Cardiac muscle cell (in vitro differentiated cells and primary cell): ENCODE results near the gene FGF5. TPM values are rescaled to one million over a fixed set of nuclear protein-coding genes. Genes with fewer than 3 reads are reported as not detected.

Experiments
- DNase-seq, 2 donors: peaks; one replicate each; pipeline versions ENCODE4 v3.0.0 to v3.0.0-alpha.2; 2010 to 2017; ENCODE audit warnings: low read depth in 1 of 2, low spot score in 1 of 2
- H3K27ac ChIP-seq: fragments of 200-600 bp; sonication (generic); 2 replicates; pipeline ENCODE4 v1.5.1; 2016
- H3K27me3 ChIP-seq: fragments of 200-600 bp; sonication (generic); 2 replicates; pipeline ENCODE4 v1.6.0; 2016; ENCODE audit warnings: control low read depth
- H3K36me3 ChIP-seq: fragments of 200-600 bp; sonication (generic); 2 replicates; pipeline ENCODE4 v1.5.1; 2016; ENCODE audit warnings: control low read depth
- H3K4me1 ChIP-seq: fragments of 200-600 bp; sonication (generic); 2 replicates; pipeline ENCODE4 v1.8.1; 2017; ENCODE audit warnings: low read depth, mild to moderate bottlenecking, mixed run types
- H3K4me3 ChIP-seq: fragments of 200-600 bp; sonication (generic); 2 replicates; pipeline ENCODE4 v1.5.1; 2016; ENCODE audit warnings: mild to moderate bottlenecking
- H3K9me3 ChIP-seq: fragments of 200-600 bp; sonication (generic); 2 replicates; pipeline ENCODE4 v1.5.1; 2017; ENCODE audit warnings: low read depth, mild to moderate bottlenecking, control low read depth
- polyA plus RNA-seq: library from polyadenylated mRNA; unstranded; fragments of >200 nt; fragmentation: Nextera tagmentation; extraction: Ambion mirVana; gene quantifications from 2 replicates; pipeline ENCODE4 v1.2.1, GENCODE V29; 2016
- total RNA-seq: library from RNA; depleted of rRNA; stranded (reverse); fragments of >200 nt; gene quantifications from 2 replicates; pipeline ENCODE4 v1.2.3, GENCODE V29; 2016
- TF ChIP-seq, protein P1 (sequence below): IDR thresholded peaks from 2 replicates; pipeline ENCODE4 v1.5.1; 2012; ENCODE audit warnings: low read depth, mild to moderate bottlenecking, low read length

FGF5 gene
- total and polyA plus RNA-seq, 2 experiments from 2014 or later: 0.21 to 2.0 TPM

DNA sequence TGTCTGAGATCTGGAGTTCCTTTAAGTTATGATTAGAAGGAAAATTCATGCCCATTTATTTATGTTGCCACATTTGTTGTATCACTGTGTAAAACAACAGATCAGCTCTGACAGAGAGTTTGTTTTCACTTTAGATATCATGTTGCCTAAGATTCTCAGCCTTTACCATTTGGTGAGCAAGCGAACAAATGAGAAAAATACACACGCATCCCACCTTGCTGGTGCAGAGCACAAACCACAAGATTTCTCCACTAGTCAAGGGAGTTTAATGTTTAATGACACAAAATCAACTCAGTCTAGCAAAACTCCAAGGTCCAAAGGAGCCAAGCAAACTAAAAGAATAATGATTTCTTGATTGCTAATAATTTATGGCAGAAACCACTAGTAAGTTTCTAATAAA is 27.7 kb downstream of the FGF5 start:
- Histone ChIP-seq H3K4me3 (no peak overlapping the region), H3K27me3 (no peaks in the 10 kb centered on the region), H3K9me3 (no peaks in the 10 kb centered on the region), H3K36me3 (no peaks in the 10 kb centered on the region), H3K4me1 (no peaks in the 10 kb centered on the region), H3K27ac (no peak overlapping the region)
- DNase-seq: no peak
- TF ChIP-seq, protein P1, sequence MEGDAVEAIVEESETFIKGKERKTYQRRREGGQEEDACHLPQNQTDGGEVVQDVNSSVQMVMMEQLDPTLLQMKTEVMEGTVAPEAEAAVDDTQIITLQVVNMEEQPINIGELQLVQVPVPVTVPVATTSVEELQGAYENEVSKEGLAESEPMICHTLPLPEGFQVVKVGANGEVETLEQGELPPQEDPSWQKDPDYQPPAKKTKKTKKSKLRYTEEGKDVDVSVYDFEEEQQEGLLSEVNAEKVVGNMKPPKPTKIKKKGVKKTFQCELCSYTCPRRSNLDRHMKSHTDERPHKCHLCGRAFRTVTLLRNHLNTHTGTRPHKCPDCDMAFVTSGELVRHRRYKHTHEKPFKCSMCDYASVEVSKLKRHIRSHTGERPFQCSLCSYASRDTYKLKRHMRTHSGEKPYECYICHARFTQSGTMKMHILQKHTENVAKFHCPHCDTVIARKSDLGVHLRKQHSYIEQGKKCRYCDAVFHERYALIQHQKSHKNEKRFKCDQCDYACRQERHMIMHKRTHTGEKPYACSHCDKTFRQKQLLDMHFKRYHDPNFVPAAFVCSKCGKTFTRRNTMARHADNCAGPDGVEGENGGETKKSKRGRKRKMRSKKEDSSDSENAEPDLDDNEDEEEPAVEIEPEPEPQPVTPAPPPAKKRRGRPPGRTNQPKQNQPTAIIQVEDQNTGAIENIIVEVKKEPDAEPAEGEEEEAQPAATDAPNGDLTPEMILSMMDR: no peak

GRCh38 chr4:80295336-80295735 is 28.9 kb downstream of the FGF5 start:
- no peaks in the 10 kb centered on the region for H3K9me3 ChIP-seq
- no peaks in the 10 kb centered on the region for H3K4me1 ChIP-seq
- no peak overlapping the region for H3K4me3 ChIP-seq
- TF ChIP-seq, protein P1: no peak
- H3K36me3 ChIP-seq: no peaks in the 10 kb centered on the region
- DNase-seq: no peak
- no peak overlapping the region for H3K27ac ChIP-seq
- H3K27me3 ChIP-seq: no peaks in the 10 kb centered on the region

GRCh38 chr4:80295826-80296225 is 29.4 kb downstream of the FGF5 start:
- TF ChIP-seq, protein P1: no peak
- DNase-seq: no peak
- Histone ChIP-seq H3K4me3 (no peak overlapping the region), H3K4me1 (no peaks in the 10 kb centered on the region), H3K36me3 (no peaks in the 10 kb centered on the region), H3K9me3 (no peaks in the 10 kb centered on the region), H3K27ac (no peak overlapping the region), H3K27me3 (no peaks in the 10 kb centered on the region)

- Histone ChIP-seq H3K9me3 (no peaks in the 10 kb centered on the region), H3K4me1 (no peaks in the 10 kb centered on the region), H3K36me3 (no peaks in the 10 kb centered on the region), H3K27me3 (no peaks in the 10 kb centered on the region), H3K4me3 (no peak overlapping the region), H3K27ac (no peak overlapping the region)
- TF ChIP-seq, protein P1: no peak
- no peak for DNase-seq
Measured at GRCh38 chr4:80301884-80302283, 35.4 kb downstream of the FGF5 start.

- no peaks in the 10 kb centered on the region for H3K9me3 ChIP-seq
Measured at GRCh38 chr4:80302616-80303223, 36.3 kb downstream of the FGF5 start.

More at GRCh38 chr4:80302616-80303223, 36.3 kb downstream of the FGF5 start:
- H3K4me1 ChIP-seq: peaks cover 6% of the 10 kb centered on the region
- TF ChIP-seq, protein P1: no peak
- H3K27me3 ChIP-seq: no peaks in the 10 kb centered on the region
- H3K27ac ChIP-seq: no peak overlapping the region
- no peak for DNase-seq
- H3K36me3 ChIP-seq: no peaks in the 10 kb centered on the region
- no peak overlapping the region for H3K4me3 ChIP-seq
